ENCODE results near the gene YPEL1.

Gene YPEL1, protein sequence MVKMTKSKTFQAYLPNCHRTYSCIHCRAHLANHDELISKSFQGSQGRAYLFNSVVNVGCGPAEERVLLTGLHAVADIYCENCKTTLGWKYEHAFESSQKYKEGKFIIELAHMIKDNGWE

GRCh38 chr22:21735200-21736083, at the start of gene YPEL1:
YPEL1 (minus strand) TSS chr22:21735794; CDS start chr22:21710744, 25,050 bp downstream.
- DNase-seq (ENCODE audit: low read depth): peak; percentile 96

GRCh38 chr22:21780259-21780658, 44.7 kb upstream of the YPEL1 start:
- DNase-seq (ENCODE audit: low read depth): no peak

- DNase-seq (ENCODE audit: low read depth): no peak
Measured at GRCh38 chr22:21779444-21779843, 43.9 kb upstream of the YPEL1 start.

DNA sequence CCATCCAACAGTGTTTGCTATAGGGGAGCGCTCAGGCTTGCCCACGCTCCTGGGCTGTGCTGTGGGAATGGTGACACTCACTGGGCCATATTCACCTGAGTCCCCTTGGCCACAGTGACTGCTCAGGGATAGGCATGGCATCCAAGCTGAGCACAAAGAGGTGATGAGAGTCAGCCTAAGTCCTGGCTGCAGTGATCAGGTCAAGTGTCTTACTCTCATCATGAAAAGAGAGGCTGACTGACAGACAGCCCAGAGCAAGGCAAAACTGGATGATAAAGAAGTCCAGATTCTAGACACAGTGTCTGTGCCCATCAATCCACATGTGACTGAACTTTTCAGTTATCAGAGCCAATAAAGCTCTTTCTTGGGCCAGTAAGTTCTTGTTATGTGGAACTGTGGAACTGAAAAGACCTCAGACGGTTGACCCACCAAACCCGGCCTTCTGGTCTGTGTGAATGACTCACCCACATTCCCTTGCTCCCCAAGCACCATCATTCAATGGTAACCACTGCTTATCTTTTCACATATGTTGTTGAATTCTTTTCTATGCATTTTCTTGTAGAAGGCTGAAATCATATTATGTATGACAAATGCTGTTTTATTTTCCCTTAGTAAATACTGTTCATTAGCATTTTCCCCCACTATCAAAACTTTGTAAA, 43.2 kb upstream of the YPEL1 start:
- DNase-seq (ENCODE audit: low read depth): no peak

DNA sequence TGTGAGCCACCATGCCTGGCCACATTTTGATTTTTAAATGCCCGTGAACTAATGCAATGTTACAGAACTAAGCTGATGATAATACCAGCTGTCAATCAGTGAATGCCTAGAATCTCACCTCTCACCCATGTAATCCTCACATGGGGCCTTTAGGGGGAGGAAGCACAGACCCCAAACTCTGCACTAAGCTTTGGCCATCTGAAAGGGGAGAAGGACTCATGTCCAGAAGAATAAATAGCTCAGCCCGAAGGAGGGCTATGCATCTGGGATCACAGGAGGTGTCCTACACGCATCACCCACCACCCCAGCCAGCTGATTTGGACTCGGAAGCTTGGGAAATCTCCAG, 36.0 kb upstream of the YPEL1 start:
- DNase-seq (ENCODE audit: low read depth): no peak

DNA sequence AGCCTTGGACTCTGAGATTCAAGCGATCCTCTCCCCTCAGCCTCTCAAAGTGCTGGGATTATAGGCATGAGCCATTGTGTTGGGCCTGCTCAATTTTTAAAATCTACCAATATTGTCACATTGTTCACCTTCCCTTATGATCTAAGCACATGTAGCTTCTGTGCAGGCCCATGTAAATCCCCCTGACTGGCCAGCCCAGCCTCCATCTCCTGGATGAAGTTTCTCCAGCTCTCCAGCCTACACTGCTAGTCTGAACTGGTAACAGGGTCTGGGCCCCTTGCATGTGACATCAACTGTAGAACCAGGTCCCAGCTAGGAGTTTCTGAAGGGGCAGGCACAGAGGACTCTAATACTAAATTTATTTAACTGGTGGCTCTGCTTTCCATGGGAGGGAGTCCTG, 32.8 kb upstream of the YPEL1 start:
- no peak for DNase-seq (ENCODE audit: low read depth)

DNA sequence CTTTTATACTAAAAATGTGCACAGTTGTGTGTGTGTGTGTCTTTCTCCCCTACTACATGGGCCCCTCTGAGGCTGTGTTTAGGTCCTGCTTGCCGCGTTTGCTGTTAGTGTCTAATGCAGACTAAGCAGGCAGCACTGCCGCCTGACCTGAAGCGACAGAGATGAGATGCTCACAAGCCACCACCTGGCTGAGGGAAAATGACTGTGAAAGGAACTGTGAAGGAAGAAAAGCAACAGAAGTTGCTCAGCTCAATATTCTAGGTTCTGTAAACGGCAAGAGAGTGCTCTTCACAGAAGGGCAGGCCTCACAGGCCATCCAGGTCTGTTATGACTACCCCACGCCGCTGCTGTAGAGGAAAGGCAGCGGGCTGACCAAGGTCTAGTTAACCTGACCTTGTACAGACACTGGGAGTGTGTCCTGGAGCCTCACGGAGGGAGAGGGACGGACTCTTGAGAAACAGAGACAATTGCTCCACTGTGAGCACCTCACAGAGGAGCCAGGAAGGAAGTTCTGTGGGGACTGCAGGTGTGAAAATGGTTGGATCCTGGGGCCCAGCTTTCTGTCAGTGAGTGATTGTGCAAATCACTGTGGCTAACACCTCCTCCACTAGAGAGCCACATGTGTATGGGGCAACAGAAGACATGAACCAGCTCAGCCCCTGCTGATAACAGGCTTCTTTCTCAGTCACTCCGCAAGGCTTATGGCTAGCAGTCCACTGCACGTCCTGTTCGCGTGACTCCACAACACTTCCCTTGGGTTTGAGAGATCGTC, 31.3 kb upstream of the YPEL1 start:
- no peak for DNase-seq (ENCODE audit: low read depth)

DNA sequence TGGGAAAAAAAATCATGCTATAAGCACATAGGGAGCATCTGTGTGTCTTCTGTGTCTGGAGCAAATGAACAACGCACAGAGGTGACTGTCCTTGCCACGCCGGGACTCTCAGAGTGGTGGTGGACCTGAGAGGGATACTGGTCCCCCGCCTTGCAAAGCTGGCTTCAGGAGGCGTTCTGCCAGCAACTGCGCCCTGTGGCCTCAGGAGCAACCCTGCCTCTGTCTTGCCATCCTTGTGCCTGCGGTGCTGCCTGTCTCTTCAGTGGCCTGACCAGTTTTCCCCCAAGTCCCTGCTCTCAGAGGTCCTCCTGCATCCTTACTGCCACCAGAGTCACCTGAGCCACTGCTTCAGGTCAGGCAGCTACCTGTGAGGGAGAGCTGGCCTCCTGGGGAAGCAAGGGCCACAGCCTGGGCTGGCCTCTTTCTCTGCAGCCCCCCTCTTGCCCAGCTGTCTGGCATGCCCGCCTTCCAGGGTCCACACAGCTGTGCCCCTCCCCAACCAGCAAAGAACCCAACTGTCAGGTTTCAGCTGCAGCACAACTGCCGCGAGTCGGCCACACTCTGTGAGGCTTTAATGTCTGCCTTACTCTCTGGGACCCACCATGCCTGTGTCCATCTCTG, 30.4 kb upstream of the YPEL1 start:
- no peak for DNase-seq (ENCODE audit: low read depth)

DNA sequence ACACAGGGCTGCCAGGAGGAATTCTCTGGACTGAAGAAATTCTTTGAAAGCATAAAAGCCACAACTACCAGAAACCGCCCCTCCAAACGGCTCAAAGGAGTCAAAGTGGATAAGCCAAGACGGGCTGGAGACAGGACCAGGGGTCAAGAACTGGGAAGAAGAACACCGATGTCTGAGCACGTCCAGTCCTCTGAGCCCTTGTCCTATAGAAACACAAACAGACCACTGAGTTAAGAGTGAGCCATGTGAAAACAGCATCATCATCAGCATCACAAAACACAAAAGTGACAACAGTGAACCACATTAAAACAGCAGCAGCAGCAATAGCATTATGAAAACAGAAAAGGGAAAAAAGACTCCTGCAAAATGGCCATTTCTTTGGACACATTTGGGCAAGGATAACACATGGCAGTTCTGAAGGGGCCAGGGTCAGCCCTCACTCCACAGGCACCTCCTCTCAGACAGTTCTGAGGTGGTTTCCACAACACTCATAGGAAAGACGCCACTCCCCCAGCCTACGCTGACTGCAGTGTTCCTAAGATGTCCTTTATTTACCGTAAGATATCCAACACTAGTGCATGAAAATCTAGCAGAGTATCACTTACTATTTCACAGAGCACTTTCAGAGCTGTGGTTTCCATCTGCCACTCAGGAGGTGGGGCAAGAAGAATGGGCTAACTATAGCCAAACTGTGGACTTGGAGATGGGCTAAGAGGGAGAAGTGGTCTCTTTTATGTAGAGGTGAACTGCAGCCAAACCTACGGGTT, 28.6 kb upstream of the YPEL1 start:
- no peak for DNase-seq (ENCODE audit: low read depth)

- no peak for DNase-seq (ENCODE audit: low read depth)
Measured at GRCh38 chr22:21762712-21763581, 27.4 kb upstream of the YPEL1 start.

- no peak for DNase-seq (ENCODE audit: low read depth)
Measured at GRCh38 chr22:21761994-21762680, 26.5 kb upstream of the YPEL1 start.

DNA sequence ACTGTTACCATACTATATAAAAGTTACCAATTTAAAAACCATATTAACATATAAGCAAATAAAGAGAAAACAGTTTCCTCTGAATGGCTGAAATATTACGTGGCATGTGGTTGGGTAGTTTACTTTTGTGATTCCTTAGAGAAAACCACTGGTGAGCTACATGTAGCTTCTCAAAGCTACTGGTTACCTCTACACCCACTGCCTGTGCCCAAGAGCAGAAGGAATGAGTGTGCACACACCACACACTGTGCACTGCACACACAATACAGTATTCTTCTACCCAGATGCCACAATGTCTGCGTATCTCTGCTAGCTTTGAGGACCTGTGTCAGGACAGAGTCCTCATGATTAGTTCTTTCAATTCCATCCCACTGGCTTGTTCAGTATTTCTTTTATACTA, 25.5 kb upstream of the YPEL1 start:
- DNase-seq (ENCODE audit: low read depth): peak; percentile 21

DNA sequence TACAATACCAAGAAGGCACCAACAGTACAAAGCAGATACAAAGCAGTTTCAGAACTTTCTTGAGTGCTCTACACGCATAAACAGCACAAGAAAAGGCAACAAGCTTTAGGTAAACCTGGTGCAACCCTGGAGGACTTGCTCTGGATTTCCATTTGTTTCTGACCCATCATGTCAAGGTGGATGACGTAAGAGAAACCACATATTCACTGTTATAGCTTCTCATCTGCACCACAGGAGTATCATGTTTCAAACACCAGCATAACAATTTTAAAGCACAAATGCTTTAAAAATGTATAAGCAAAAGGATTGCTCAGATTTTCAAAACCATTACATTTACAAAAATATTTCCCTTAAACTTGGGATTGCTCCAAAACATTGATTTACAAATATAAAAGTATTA, 25.0 kb upstream of the YPEL1 start:
- peak; percentile 72 for DNase-seq (ENCODE audit: low read depth)

GRCh38 chr22:21759646-21760376, 24.2 kb upstream of the YPEL1 start:
- no peak for DNase-seq (ENCODE audit: low read depth)

DNA sequence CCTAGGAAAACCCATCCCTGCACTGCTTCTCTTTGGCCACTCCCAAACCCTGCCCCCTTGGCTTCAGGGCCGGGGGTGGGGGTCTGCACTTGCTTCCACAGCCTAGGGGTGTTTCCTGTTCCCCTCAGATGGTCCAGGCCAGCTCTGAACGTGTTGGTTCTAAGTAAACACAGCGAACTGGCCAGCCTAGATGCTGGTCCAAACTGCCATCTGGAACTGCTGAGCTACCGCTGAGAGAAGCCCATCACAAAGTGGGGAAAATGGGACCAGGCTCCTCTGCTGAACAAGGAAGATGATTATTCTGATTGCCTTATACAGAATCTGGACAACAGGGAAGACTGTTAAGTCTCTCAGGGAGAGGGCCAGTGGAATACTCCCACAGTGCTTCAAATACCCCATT, 23.5 kb upstream of the YPEL1 start:
- DNase-seq (ENCODE audit: low read depth): no peak

DNA sequence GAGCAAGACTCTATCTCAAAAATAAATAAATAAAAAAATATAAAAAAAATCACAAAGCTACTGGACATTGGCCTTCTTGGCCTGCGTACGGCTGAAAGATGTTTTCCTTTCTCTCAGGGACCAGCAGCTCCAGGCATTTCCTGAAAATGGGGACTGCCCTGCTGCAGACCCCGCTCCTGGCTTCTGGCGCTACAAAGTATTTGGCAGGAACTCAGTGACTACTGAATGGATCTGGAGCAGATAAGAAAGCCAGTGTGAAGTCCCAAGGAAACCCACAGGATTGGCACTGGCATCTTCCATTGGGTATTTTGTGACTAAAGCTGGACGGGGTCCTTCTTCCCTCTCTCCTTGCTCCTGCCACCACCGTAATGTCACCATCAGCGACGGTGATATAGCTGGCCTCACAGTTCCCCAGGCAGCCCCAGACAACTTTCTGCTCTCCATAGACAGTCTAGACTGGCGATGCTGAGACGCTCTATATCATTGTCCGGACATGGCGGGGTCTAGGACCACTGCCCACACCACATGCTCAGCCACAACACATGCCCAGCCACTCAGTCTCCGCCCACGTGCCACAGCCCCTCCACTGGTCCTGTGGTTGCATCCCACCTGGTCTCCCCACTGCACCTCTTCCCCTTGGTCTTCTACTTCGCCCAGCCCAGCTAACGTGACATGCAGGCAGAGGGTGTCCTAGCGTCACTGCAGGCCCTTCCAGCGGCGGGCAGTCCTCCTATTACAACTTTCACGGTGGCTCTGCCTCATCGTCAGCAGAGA, 22.7 kb upstream of the YPEL1 start:
- DNase-seq (ENCODE audit: low read depth): no peak

GRCh38 chr22:21755851-21756284, 20.3 kb upstream of the YPEL1 start:
- DNase-seq (ENCODE audit: low read depth): peak; percentile 36

DNA sequence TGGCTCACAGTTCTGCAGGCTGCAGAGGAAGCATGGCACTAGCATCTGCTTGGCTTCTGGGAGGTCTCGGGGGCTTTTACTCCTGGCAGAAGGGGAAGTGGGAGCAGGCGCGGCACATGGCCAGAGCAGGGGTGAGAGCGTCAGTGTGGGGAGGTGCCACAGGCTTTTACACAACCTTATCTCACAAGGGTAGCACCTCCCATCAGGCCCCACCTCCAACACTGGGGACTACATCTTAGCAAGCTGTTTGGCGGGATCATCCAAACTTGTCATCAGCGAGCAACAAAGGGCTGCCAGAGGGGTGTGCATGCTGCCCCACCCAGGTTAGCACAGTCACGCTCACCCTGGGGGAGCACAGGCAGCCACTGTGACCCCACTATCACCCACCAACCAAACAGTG, 18.9 kb upstream of the YPEL1 start:
- DNase-seq (ENCODE audit: low read depth): no peak

Measured in fibroblast of gingiva (primary cell).